WTC11 (cell line): ENCODE results near the gene GNRH2. TPM values are rescaled to one million over a fixed set of nuclear protein-coding genes. Genes with fewer than 3 reads are reported as not detected.

Experiments used
- ATAC-seq: fragments of 200-7000 bp; cut with Tn5 transposase; 2 replicates; pipeline ENCODE4 v1.10.0; 2021; ENCODE audit warnings: mild to moderate bottlenecking, moderate library complexity
- CTCF ChIA-PET: fragments of 300-600 bp; sonication (Branson Sonifier 250); formaldehyde crosslinking; loops from one replicate; lab custom pipeline; 2021; ENCODE audit warnings: antibody characterized with exemption; lab: Charles Lee
- POLR2A ChIA-PET: fragments of 350-600 bp; sonication (Branson Sonifier 250); formaldehyde crosslinking; loops from one replicate; lab custom pipeline; 2021; ENCODE audit warnings: antibody characterized with exemption; lab: Charles Lee
- DNase-seq: peaks from one replicate; pipeline ENCODE4 v3.0.0; 2021; ENCODE audit warnings: low spot score
- H3K27ac Mint-ChIP-seq: 2 replicates; pipeline ENCODE4 v1.8.0; 2021; ENCODE audit warnings: mixed read lengths
- H3K27me3 Mint-ChIP-seq: 2 replicates; pipeline ENCODE4 v1.8.0; 2021; ENCODE audit warnings: low read depth, mild to moderate bottlenecking, moderate library complexity, mixed read lengths
- H3K36me3 Mint-ChIP-seq: 2 replicates; pipeline ENCODE4 v1.8.0; 2021; ENCODE audit warnings: mixed read lengths
- H3K4me1 Mint-ChIP-seq: 2 replicates; pipeline ENCODE4 v1.8.0; 2022; ENCODE audit warnings: mixed read lengths
- H3K4me3 Mint-ChIP-seq: 2 replicates; pipeline ENCODE4 v1.8.0; 2021; ENCODE audit warnings: mild to moderate bottlenecking, moderate library complexity, mixed read lengths
- H3K9me3 Mint-ChIP-seq: 2 replicates; pipeline ENCODE4 v1.8.0; 2021; ENCODE audit warnings: mixed read lengths
- CREB1 ChIP-seq: sonication (generic); formaldehyde crosslinking; IDR thresholded peaks from 2 replicates; pipeline ENCODE4 v1.8.0; 2023; ENCODE audit warnings: mild to moderate bottlenecking, missing genetic modification reagents
- CREM ChIP-seq: sonication (generic); formaldehyde crosslinking; IDR thresholded peaks from 2 replicates; pipeline ENCODE4 v1.8.1; 2022; ENCODE audit warnings: mild to moderate bottlenecking, missing genetic modification reagents, moderate library complexity
- ELF4 ChIP-seq: sonication (generic); formaldehyde crosslinking; IDR thresholded peaks from 2 replicates; pipeline ENCODE4 v1.8.1; 2022; ENCODE audit warnings: low read depth, mild to moderate bottlenecking, moderate library complexity, missing genetic modification reagents
- MYBL2 ChIP-seq: sonication (generic); formaldehyde crosslinking; IDR thresholded peaks from 2 replicates; pipeline ENCODE4 v1.8.1; 2023; ENCODE audit warnings: mild to moderate bottlenecking, moderate library complexity, missing genetic modification reagents
- SP1 ChIP-seq: sonication (generic); formaldehyde crosslinking; conservative IDR thresholded peaks from 2 replicates; pipeline ENCODE4 v1.8.1; 2022; ENCODE audit warnings: missing genetic modification reagents
- TCF7 ChIP-seq: sonication (generic); formaldehyde crosslinking; IDR thresholded peaks from 2 replicates; pipeline ENCODE4 v1.8.0; 2022; ENCODE audit warnings: mild to moderate bottlenecking, low read depth, missing genetic modification reagents, moderate library complexity
- ZNF138 ChIP-seq: sonication (generic); formaldehyde crosslinking; conservative IDR thresholded peaks from 2 replicates; pipeline ENCODE4 v1.8.1; 2022; ENCODE audit warnings: mild to moderate bottlenecking, moderate library complexity, missing genetic modification reagents
- ZNF281 ChIP-seq: sonication (generic); formaldehyde crosslinking; IDR thresholded peaks from 2 replicates; pipeline ENCODE4 v1.8.0; 2023; ENCODE audit warnings: mild to moderate bottlenecking, missing genetic modification reagents
- ZNF425 ChIP-seq: fragments of 250-450 bp; sonication (Bioruptor Pico); conservative IDR thresholded peaks from 2 replicates; pipeline ENCODE4 v1.9.0; 2021; ENCODE audit warnings: mild to moderate bottlenecking
- total RNA-seq: library from RNA; stranded (reverse); gene quantifications from 3 replicates; pipeline ENCODE4 v1.2.3, GENCODE V29; 2021
- TF ChIP-seq, protein P1 (sequence below): sonication (generic); formaldehyde crosslinking; conservative IDR thresholded peaks from 2 replicates; pipeline ENCODE4 v1.8.1; 2023; ENCODE audit warnings: mild to moderate bottlenecking, low read depth, missing genetic modification reagents, moderate library complexity
- TF ChIP-seq, protein P2 (sequence below): fragments of 250-450 bp; sonication (Bioruptor Pico); IDR thresholded peaks from 2 replicates; pipeline ENCODE4 v1.9.0; 2021; ENCODE audit warnings: mild to moderate bottlenecking
- TF ChIP-seq, protein P3 (sequence below): fragments of 250-450 bp; sonication (Bioruptor Pico); IDR thresholded peaks from 2 replicates; pipeline ENCODE4 v1.9.0; 2021; ENCODE audit warnings: mild to moderate bottlenecking
- TF ChIP-seq, protein P4 (sequence below): sonication (generic); formaldehyde crosslinking; IDR thresholded peaks from 2 replicates; pipeline ENCODE4 v1.8.1; 2023; ENCODE audit warnings: mild to moderate bottlenecking, missing genetic modification reagents, moderate library complexity
- TF ChIP-seq, protein P5 (sequence below): sonication (generic); formaldehyde crosslinking; IDR thresholded peaks from 2 replicates; pipeline ENCODE4 v1.8.1; 2023; ENCODE audit warnings: mild to moderate bottlenecking, moderate library complexity, missing genetic modification reagents

Gene GNRH2
- total RNA-seq, 1 experiment from 2014 or later = 1.1 TPM

GRCh38 chr20:3067139-3068014 is 24.0 kb downstream of the GNRH2 start:
- H3K4me1 Mint-ChIP-seq = peaks cover 2% of the 10 kb centered on the region
- no peak overlapping the region for H3K4me3 Mint-ChIP-seq
- ChIA-PET POLR2A (no interaction called here), CTCF (interaction anchor here (0.6 to 1.5 kb wide), 2 partner anchors 14 to 48 kb away, joined by 3 to 5 read pairs; no protein-coding TSS in a partner anchor)
- TF ChIP-seq, protein P1, sequence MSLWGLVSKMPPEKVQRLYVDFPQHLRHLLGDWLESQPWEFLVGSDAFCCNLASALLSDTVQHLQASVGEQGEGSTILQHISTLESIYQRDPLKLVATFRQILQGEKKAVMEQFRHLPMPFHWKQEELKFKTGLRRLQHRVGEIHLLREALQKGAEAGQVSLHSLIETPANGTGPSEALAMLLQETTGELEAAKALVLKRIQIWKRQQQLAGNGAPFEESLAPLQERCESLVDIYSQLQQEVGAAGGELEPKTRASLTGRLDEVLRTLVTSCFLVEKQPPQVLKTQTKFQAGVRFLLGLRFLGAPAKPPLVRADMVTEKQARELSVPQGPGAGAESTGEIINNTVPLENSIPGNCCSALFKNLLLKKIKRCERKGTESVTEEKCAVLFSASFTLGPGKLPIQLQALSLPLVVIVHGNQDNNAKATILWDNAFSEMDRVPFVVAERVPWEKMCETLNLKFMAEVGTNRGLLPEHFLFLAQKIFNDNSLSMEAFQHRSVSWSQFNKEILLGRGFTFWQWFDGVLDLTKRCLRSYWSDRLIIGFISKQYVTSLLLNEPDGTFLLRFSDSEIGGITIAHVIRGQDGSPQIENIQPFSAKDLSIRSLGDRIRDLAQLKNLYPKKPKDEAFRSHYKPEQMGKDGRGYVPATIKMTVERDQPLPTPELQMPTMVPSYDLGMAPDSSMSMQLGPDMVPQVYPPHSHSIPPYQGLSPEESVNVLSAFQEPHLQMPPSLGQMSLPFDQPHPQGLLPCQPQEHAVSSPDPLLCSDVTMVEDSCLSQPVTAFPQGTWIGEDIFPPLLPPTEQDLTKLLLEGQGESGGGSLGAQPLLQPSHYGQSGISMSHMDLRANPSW (CRISPR knock-in tag) = no peak
- TF ChIP-seq, protein P2, sequence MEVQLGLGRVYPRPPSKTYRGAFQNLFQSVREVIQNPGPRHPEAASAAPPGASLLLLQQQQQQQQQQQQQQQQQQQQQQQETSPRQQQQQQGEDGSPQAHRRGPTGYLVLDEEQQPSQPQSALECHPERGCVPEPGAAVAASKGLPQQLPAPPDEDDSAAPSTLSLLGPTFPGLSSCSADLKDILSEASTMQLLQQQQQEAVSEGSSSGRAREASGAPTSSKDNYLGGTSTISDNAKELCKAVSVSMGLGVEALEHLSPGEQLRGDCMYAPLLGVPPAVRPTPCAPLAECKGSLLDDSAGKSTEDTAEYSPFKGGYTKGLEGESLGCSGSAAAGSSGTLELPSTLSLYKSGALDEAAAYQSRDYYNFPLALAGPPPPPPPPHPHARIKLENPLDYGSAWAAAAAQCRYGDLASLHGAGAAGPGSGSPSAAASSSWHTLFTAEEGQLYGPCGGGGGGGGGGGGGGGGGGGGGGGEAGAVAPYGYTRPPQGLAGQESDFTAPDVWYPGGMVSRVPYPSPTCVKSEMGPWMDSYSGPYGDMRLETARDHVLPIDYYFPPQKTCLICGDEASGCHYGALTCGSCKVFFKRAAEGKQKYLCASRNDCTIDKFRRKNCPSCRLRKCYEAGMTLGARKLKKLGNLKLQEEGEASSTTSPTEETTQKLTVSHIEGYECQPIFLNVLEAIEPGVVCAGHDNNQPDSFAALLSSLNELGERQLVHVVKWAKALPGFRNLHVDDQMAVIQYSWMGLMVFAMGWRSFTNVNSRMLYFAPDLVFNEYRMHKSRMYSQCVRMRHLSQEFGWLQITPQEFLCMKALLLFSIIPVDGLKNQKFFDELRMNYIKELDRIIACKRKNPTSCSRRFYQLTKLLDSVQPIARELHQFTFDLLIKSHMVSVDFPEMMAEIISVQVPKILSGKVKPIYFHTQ (CRISPR knock-in tag) = no peak
- TF ChIP-seq ZNF281 (CRISPR knock-in tag) (no peak), TCF7 (CRISPR knock-in tag) (no peak), CREB1 (no peak), ELF4 (CRISPR knock-in tag) (no peak), MYBL2 (no peak)
- DNase-seq = no peak
- no peaks in the 10 kb centered on the region for H3K9me3 Mint-ChIP-seq
- H3K36me3 Mint-ChIP-seq = no peaks in the 10 kb centered on the region
- H3K27me3 Mint-ChIP-seq = peaks cover 23% of the 10 kb centered on the region
- ATAC-seq = no peak
- no peak overlapping the region for H3K27ac Mint-ChIP-seq

- Mint-ChIP-seq H3K4me1 (peaks cover 6% of the 10 kb centered on the region), H3K36me3 (no peaks in the 10 kb centered on the region), H3K4me3 (no peak overlapping the region), H3K27me3 (peaks cover 30% of the 10 kb centered on the region), H3K27ac (no peak overlapping the region), H3K9me3 (no peaks in the 10 kb centered on the region)
- DNase-seq (no peak), ATAC-seq (no peak)
- CTCF ChIA-PET = interaction anchor here (0.6 to 1.5 kb wide), 2 partner anchors 14 to 48 kb away, joined by 3 to 5 read pairs; no protein-coding TSS in a partner anchor
- POLR2A ChIA-PET = no interaction called here
- TF ChIP-seq ZNF425 (CRISPR knock-in tag) (no peak), SP1 (CRISPR knock-in tag) (no peak), CREM (CRISPR knock-in tag) (no peak), ZNF138 (CRISPR knock-in tag) (no peak)
- TF ChIP-seq, protein P3, sequence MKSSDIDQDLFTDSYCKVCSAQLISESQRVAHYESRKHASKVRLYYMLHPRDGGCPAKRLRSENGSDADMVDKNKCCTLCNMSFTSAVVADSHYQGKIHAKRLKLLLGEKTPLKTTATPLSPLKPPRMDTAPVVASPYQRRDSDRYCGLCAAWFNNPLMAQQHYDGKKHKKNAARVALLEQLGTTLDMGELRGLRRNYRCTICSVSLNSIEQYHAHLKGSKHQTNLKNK (CRISPR knock-in tag) = no peak
- TF ChIP-seq, protein P2 (CRISPR knock-in tag) = no peak
- TF ChIP-seq, protein P4, sequence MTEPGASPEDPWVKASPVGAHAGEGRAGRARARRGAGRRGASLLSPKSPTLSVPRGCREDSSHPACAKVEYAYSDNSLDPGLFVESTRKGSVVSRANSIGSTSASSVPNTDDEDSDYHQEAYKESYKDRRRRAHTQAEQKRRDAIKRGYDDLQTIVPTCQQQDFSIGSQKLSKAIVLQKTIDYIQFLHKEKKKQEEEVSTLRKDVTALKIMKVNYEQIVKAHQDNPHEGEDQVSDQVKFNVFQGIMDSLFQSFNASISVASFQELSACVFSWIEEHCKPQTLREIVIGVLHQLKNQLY (CRISPR knock-in tag) = no peak
- TF ChIP-seq, protein P5, sequence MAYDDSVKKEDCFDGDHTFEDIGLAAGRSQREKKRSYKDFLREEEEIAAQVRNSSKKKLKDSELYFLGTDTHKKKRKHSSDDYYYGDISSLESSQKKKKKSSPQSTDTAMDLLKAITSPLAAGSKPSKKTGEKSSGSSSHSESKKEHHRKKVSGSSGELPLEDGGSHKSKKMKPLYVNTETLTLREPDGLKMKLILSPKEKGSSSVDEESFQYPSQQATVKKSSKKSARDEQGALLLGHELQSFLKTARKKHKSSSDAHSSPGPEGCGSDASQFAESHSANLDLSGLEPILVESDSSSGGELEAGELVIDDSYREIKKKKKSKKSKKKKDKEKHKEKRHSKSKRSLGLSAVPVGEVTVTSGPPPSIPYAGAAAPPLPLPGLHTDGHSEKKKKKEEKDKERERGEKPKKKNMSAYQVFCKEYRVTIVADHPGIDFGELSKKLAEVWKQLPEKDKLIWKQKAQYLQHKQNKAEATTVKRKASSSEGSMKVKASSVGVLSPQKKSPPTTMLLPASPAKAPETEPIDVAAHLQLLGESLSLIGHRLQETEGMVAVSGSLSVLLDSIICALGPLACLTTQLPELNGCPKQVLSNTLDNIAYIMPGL (CRISPR knock-in tag) = no peak
These were observed 24.7 kb downstream of the GNRH2 start for GRCh38 chr20:3068075-3068474.
